ENCODE measurements around the gene SSBP2.

- TF ChIP-seq POLR2A (IDR thresholded peaks at IDR 0.05; ENCODE audit: low read depth, low read length) (no peak), TAF1 (IDR thresholded peaks at IDR 0.05; ENCODE audit: borderline replicate concordance, low read depth, low read length) (no peak)
These were observed 3.7 kb upstream of the SSBP2 start for GRCh38 chr5:81754621-81755020.

Measured in GM12892 (cell line).